GM18858 (cell line): ENCODE data around the gene FGF7.
A peak's percentile ranks its signal among the peaks of the same experiment; 100 is the strongest.
"Not testable (repeated sequence)": the region's sequence is repeated elsewhere in the genome, so short reads cannot be mapped to it uniquely, and the experiment has no call there.

Experiments
- ATAC-seq: cut with Tn5 transposase; IDR thresholded peaks from one replicate; pipeline ENCODE4 v1.9.1; 2021; ENCODE audit not compliant: unreplicated experiment

The FGF7 gene

GRCh38 chr15:49423021-49423420 lies at the start of gene FGF7:
Gene FGF7, plus strand, starts transcription at chr15:49423242. Its CDS starts 1,056 bp downstream, at chr15:49424298.
- ATAC-seq = no peak

GRCh38 chr15:49379996-49380395 lies 43.0 kb upstream of the FGF7 start:
- ATAC-seq = no peak

- ATAC-seq = no peak
These were observed 42.1 kb upstream of the FGF7 start for GRCh38 chr15:49380912-49381311.

- ATAC-seq = no peak
These were observed 40.6 kb upstream of the FGF7 start for GRCh38 chr15:49382394-49382793.

GRCh38 chr15:49383266-49383665 lies 39.8 kb upstream of the FGF7 start:
- no peak for ATAC-seq

GRCh38 chr15:49387471-49387870 lies 35.6 kb upstream of the FGF7 start:
- no peak for ATAC-seq

GRCh38 chr15:49402515-49403296 lies 20.3 kb upstream of the FGF7 start:
- ATAC-seq = not testable (repeated sequence)

- ATAC-seq = no peak
These were observed 16.5 kb upstream of the FGF7 start for GRCh38 chr15:49406352-49407118.

- no peak for ATAC-seq
These were observed 12.4 kb upstream of the FGF7 start for GRCh38 chr15:49410641-49411040.

GRCh38 chr15:49412797-49413196 lies 10.2 kb upstream of the FGF7 start:
- no peak for ATAC-seq

GRCh38 chr15:49415149-49415548 lies 7.9 kb upstream of the FGF7 start:
- no peak for ATAC-seq

GRCh38 chr15:49415638-49416037 lies 7.4 kb upstream of the FGF7 start:
- ATAC-seq = no peak

- ATAC-seq = no peak
These were observed 4.2 kb upstream of the FGF7 start for GRCh38 chr15:49418811-49419210.

- peak; percentile 46 for ATAC-seq
These were observed 1.1 kb upstream of the FGF7 start for GRCh38 chr15:49421991-49422390.

GRCh38 chr15:49423901-49424550 lies 984 bp downstream of the FGF7 start:
- ATAC-seq = no peak

GRCh38 chr15:49424954-49425353 lies 1.9 kb downstream of the FGF7 start:
- no peak for ATAC-seq

GRCh38 chr15:49427372-49427771 lies 4.3 kb downstream of the FGF7 start:
- no peak for ATAC-seq

- ATAC-seq = no peak
These were observed 5.5 kb downstream of the FGF7 start for GRCh38 chr15:49428409-49429095.

GRCh38 chr15:49430046-49430445 lies 7.0 kb downstream of the FGF7 start:
- no peak for ATAC-seq

GRCh38 chr15:49435174-49435573 lies 12.1 kb downstream of the FGF7 start:
- ATAC-seq = no peak

GRCh38 chr15:49436751-49437150 lies 13.7 kb downstream of the FGF7 start:
- no peak for ATAC-seq
